HCT116 (cell line): ENCODE data around the gene FNBP1. TPM values are rescaled to one million over a fixed set of nuclear protein-coding genes. Genes with fewer than 3 reads are reported as not detected.

ENCODE experiments used
- ATAC-seq: fragments of 200-7000 bp; cut with Tn5 transposase; 2 replicates; pipeline ENCODE4 v1.9.1; 2020; ENCODE audit warnings: mild to moderate bottlenecking, moderate library complexity
- BruUV-seq: library from RNA; stranded (reverse); fragments of 400-500 nt; replicated peaks from 2 replicates; lab custom pipeline; 2021; lab: Mats Ljungman, UMichigan
- CTCF ChIA-PET: fragments of 300-600 bp; sonication (Branson Sonifier 250); formaldehyde crosslinking; loops from one replicate; lab custom pipeline; 2021; ENCODE audit warnings: antibody characterized with exemption; lab: Charles Lee
- POLR2A ChIA-PET: fragments of 300-600, 350-600 bp; sonication (Branson Sonifier 250); formaldehyde crosslinking; loops from one replicate; lab custom pipeline; 2021; ENCODE audit warnings: antibody characterized with exemption; lab: Charles Lee
- RAD21 ChIA-PET, 2 experiments: fragments of 300-600 bp; sonication (Branson Sonifier 250); formaldehyde crosslinking; loops; one replicate each; lab custom pipeline; 2023; ENCODE audit warnings: low total read pairs in 2 of 2; ENCODE audit not compliant: uncharacterized antibody in 2 of 2, unreplicated experiment in 2 of 2, low non-redundant PET in 1 of 2; lab: Charles Lee
- DNase-seq: peaks from one replicate; pipeline ENCODE4 v3.0.0-alpha.2; 2010; ENCODE audit warnings: low read depth, low spot score
- H2AFZ ChIP-seq: fragments of 200-600 bp; shearing (Covaris generic), sonication (generic); 2 replicates; pipeline ENCODE4 v1.6.1; 2017; ENCODE audit warnings: low read depth, mixed run types, mixed read lengths, antibody characterized with exemption, low read length; ENCODE audit not compliant: poor library complexity, severe bottlenecking
- H3K27ac ChIP-seq: 2 replicates; pipeline ENCODE4 v1.5.1; 2012; ENCODE audit warnings: low read depth, low read length
- H3K27me3 ChIP-seq: fragments of 200-600 bp; sonication (generic); 2 replicates; pipeline ENCODE4 v1.6.1; 2016; ENCODE audit warnings: mixed run types, low read length, mixed read lengths; ENCODE audit not compliant: insufficient read depth
- H3K36me3 ChIP-seq, 2 experiments: fragments of 200-500 bp in 1 of 2; fragments of 200-600 bp in 1 of 2; sonication (Bioruptor generic) in 1 of 2; sonication (generic) in 1 of 2; 2 replicates each; pipeline versions ENCODE4 v1.5.1 to v1.6.1; 2014 to 2016; ENCODE audit warnings: low read length in 2 of 2, inconsistent platforms in 1 of 2, mixed read lengths in 1 of 2, mixed run types in 1 of 2; ENCODE audit not compliant: insufficient read depth in 2 of 2, control insufficient read depth in 1 of 2
- H3K4me1 ChIP-seq, 2 experiments: fragments of 200-600 bp in 1 of 2; sonication (generic) in 1 of 2; 2 replicates each; pipeline versions ENCODE4 v1.5.1 to v1.6.1; 2012 to 2017; ENCODE audit warnings: low read length in 2 of 2, inconsistent platforms in 1 of 2, mild to moderate bottlenecking in 1 of 2, mixed read lengths in 1 of 2, mixed run types in 1 of 2, moderate library complexity in 1 of 2; ENCODE audit not compliant: insufficient read depth in 2 of 2, control insufficient read depth in 1 of 2
- H3K4me2 ChIP-seq: fragments of 200-600 bp; sonication (generic); 2 replicates; pipeline ENCODE4 v1.6.1; 2017; ENCODE audit warnings: mixed run types, low read length, mixed read lengths
- H3K4me3 ChIP-seq, 2 experiments: fragments of 200-600 bp in 1 of 2; sonication (generic) in 1 of 2; replicated peaks in 1 of 2; 2 replicates each; pipeline ENCODE4 v1.5.1; 2011 to 2016; ENCODE audit warnings: low read length in 2 of 2, control low read depth in 1 of 2, low read depth in 1 of 2, mild to moderate bottlenecking in 1 of 2, mixed read lengths in 1 of 2, mixed run types in 1 of 2
- H3K79me2 ChIP-seq: fragments of 200-600 bp; sonication (generic); 2 replicates; pipeline ENCODE4 v1.6.1; 2017; ENCODE audit warnings: mild to moderate bottlenecking, mixed run types, low read length, moderate library complexity, mixed read lengths; ENCODE audit not compliant: insufficient read depth
- H3K9ac ChIP-seq: fragments of 200-600 bp; sonication (generic); 2 replicates; pipeline ENCODE4 v1.6.1; 2016; ENCODE audit warnings: low read length, mixed read lengths
- H3K9me2 ChIP-seq: fragments of 200-600 bp; sonication (generic), shearing (Covaris generic); 2 replicates; pipeline ENCODE4 v1.6.1; 2017; ENCODE audit warnings: mixed run types, mild to moderate bottlenecking, moderate library complexity; ENCODE audit not compliant: insufficient read depth
- H3K9me3 ChIP-seq, 2 experiments: fragments of 200-500 bp in 1 of 2; fragments of 200-600 bp in 1 of 2; sonication (Bioruptor generic) in 1 of 2; sonication (generic) in 1 of 2; 2 replicates each; pipeline ENCODE4 v1.6.1; 2014 to 2017; ENCODE audit warnings: low read length in 2 of 2, mixed read lengths in 2 of 2, inconsistent platforms in 1 of 2, low read depth in 1 of 2, mild to moderate bottlenecking in 1 of 2, mixed run types in 1 of 2, moderate library complexity in 1 of 2; ENCODE audit not compliant: control insufficient read depth in 1 of 2, insufficient read depth in 1 of 2
- H4K20me1 ChIP-seq: fragments of 200-600 bp; sonication (generic), shearing (Covaris generic); 2 replicates; pipeline ENCODE4 v1.6.1; 2017; ENCODE audit warnings: mixed run types, mild to moderate bottlenecking, moderate library complexity; ENCODE audit not compliant: insufficient read depth
- ATF3 ChIP-seq: IDR thresholded peaks from 2 replicates; pipeline ENCODE4 v1.6.1; 2012
- EZH2 ChIP-seq: fragments of 200-600 bp; sonication (generic); IDR thresholded peaks from 2 replicates; pipeline ENCODE4 v1.6.1; 2017; ENCODE audit warnings: antibody characterized with exemption, mixed run types
- POLR2A ChIP-seq: IDR thresholded peaks from 2 replicates; pipeline ENCODE4 v1.7.0; 2011; ENCODE audit warnings: borderline replicate concordance; ENCODE audit not compliant: insufficient read depth, insufficient read length; ENCODE audit errors: extremely low read depth
- RAD21 ChIP-seq: IDR thresholded peaks from 2 replicates; pipeline ENCODE4 v1.6.1; 2012; ENCODE audit warnings: low read depth, mild to moderate bottlenecking
- YY1 ChIP-seq: IDR thresholded peaks from 2 replicates; pipeline ENCODE4 v1.6.1; 2011; ENCODE audit warnings: low read length, low read depth, moderate library complexity, mild to moderate bottlenecking; ENCODE audit not compliant: insufficient replicate concordance; ENCODE audit errors: extremely low read depth
- intact Hi-C: fragments of 100-400 bp; cut with micrococcal nuclease; formaldehyde crosslinking; loops from 2 replicates; pipeline ENCODE4 v1.10.0; 2022
- total RNA-seq: library from RNA; stranded (reverse); gene quantifications from one replicate; pipeline ENCODE4 v1.2.1, GENCODE V29; 2021; ENCODE audit not compliant: unreplicated experiment
- TF ChIP-seq, protein P1 (sequence below): IDR thresholded peaks from 2 replicates; pipeline ENCODE4 v1.6.1; 2012; ENCODE audit warnings: low read depth
- TF ChIP-seq, protein P2 (sequence below): IDR thresholded peaks from 2 replicates; pipeline ENCODE4 v1.6.1; 2012

The FNBP1 gene
- total RNA-seq, 1 experiment from 2014 or later: 25.0 TPM

GRCh38 chr9:129839324-129840023, 203.5 kb downstream of the FNBP1 start:
- no peaks in the 10 kb centered on the region for H4K20me1 ChIP-seq
- intact Hi-C loops: no loop called here
- ChIA-PET CTCF (no interaction called here), POLR2A (no interaction called here), RAD21 (interaction anchor here in 1 of 2 experiments (0.5 kb wide), 1 partner anchor 52 kb away, joined by 4 read pairs; no protein-coding TSS in a partner anchor)
- TF ChIP-seq, protein P1, sequence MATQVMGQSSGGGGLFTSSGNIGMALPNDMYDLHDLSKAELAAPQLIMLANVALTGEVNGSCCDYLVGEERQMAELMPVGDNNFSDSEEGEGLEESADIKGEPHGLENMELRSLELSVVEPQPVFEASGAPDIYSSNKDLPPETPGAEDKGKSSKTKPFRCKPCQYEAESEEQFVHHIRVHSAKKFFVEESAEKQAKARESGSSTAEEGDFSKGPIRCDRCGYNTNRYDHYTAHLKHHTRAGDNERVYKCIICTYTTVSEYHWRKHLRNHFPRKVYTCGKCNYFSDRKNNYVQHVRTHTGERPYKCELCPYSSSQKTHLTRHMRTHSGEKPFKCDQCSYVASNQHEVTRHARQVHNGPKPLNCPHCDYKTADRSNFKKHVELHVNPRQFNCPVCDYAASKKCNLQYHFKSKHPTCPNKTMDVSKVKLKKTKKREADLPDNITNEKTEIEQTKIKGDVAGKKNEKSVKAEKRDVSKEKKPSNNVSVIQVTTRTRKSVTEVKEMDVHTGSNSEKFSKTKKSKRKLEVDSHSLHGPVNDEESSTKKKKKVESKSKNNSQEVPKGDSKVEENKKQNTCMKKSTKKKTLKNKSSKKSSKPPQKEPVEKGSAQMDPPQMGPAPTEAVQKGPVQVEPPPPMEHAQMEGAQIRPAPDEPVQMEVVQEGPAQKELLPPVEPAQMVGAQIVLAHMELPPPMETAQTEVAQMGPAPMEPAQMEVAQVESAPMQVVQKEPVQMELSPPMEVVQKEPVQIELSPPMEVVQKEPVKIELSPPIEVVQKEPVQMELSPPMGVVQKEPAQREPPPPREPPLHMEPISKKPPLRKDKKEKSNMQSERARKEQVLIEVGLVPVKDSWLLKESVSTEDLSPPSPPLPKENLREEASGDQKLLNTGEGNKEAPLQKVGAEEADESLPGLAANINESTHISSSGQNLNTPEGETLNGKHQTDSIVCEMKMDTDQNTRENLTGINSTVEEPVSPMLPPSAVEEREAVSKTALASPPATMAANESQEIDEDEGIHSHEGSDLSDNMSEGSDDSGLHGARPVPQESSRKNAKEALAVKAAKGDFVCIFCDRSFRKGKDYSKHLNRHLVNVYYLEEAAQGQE: no peak
- TF ChIP-seq ATF3: no peak
- TF ChIP-seq POLR2A: no peak
- TF ChIP-seq EZH2: no peak
- TF ChIP-seq YY1: no peak
- TF ChIP-seq, protein P2, sequence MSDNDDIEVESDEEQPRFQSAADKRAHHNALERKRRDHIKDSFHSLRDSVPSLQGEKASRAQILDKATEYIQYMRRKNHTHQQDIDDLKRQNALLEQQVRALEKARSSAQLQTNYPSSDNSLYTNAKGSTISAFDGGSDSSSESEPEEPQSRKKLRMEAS: no peak
- TF ChIP-seq RAD21: no peak
- peaks cover 6% of the 10 kb centered on the region for H3K79me2 ChIP-seq
- BruUV-seq: no TSS peak
- peaks cover 4 to 10% of the 10 kb centered on the region in 2 experiments; a peak in 2 of 4 replicates for H3K4me1 ChIP-seq
- no peak overlapping the region for H3K4me2 ChIP-seq
- no peak overlapping the region for H3K27ac ChIP-seq
- no peak overlapping the region for H2AFZ ChIP-seq
- H3K36me3 ChIP-seq: no peaks in the 10 kb centered on the region
- no peak overlapping the region for H3K9ac ChIP-seq
- ATAC-seq (no peak), DNase-seq (no peak)
- H3K9me2 ChIP-seq: no peaks in the 10 kb centered on the region
- no peak overlapping the region for H3K4me3 ChIP-seq
- H3K27me3 ChIP-seq: no peaks in the 10 kb centered on the region
- H3K9me3 ChIP-seq: no peaks in the 10 kb centered on the region
